Osteoblast (primary cell): Measurements from ENCODE around the gene C10orf71. TPM values are rescaled to one million over a fixed set of nuclear protein-coding genes. Genes with fewer than 3 reads are reported as not detected.

Experiments used
- DNase-seq: peaks from one replicate; pipeline ENCODE4 v3.0.0; 2011; ENCODE audit warnings: low spot score, mixed read lengths; ENCODE audit not compliant: insufficient read length; ENCODE audit errors: missing footprints
- H2AFZ ChIP-seq: 2 replicates; pipeline ENCODE4 v1.6.0; 2011; ENCODE audit warnings: mild to moderate bottlenecking, low read length
- H3K27ac ChIP-seq: 2 replicates; pipeline ENCODE4 v1.5.1; 2011; ENCODE audit warnings: mild to moderate bottlenecking, low read depth, low read length, moderate library complexity
- H3K27me3 ChIP-seq: 2 replicates; pipeline ENCODE4 v1.6.0; 2012; ENCODE audit warnings: mild to moderate bottlenecking, control low read depth, inconsistent platforms, low read length, moderate library complexity; ENCODE audit not compliant: insufficient read depth
- H3K36me3 ChIP-seq: 2 replicates; pipeline ENCODE4 v1.5.1; 2011; ENCODE audit warnings: mild to moderate bottlenecking, low read length, control low read depth, moderate library complexity; ENCODE audit not compliant: insufficient read depth
- H3K4me1 ChIP-seq: 2 replicates; pipeline ENCODE4 v1.5.1; 2011; ENCODE audit warnings: mild to moderate bottlenecking, low read length, control low read depth, moderate library complexity; ENCODE audit not compliant: insufficient read depth
- H3K4me2 ChIP-seq: 2 replicates; pipeline ENCODE4 v1.6.0; 2011; ENCODE audit warnings: mild to moderate bottlenecking, low read length; ENCODE audit not compliant: insufficient read depth
- H3K4me3 ChIP-seq: fragments of 200-600 bp; sonication (generic); 3 replicates; pipeline ENCODE4 v1.5.1; 2012; ENCODE audit warnings: mild to moderate bottlenecking, low read length, inconsistent platforms; ENCODE audit not compliant: insufficient read depth
- H3K79me2 ChIP-seq: 2 replicates; pipeline ENCODE4 v1.6.0; 2012; ENCODE audit warnings: mild to moderate bottlenecking, low read length, control low read depth, inconsistent platforms; ENCODE audit not compliant: insufficient read depth
- H3K9me3 ChIP-seq: 2 replicates; pipeline ENCODE4 v1.5.1; 2011; ENCODE audit warnings: low read depth, low read length, control low read depth
- H4K20me1 ChIP-seq: 2 replicates; pipeline ENCODE4 v1.6.0; 2012; ENCODE audit warnings: mild to moderate bottlenecking, low read length, control low read depth; ENCODE audit not compliant: insufficient read depth
- total RNA-seq: library from RNA; depleted of rRNA; stranded (reverse); fragments of >200 nt; gene quantifications from 2 replicates; pipeline ENCODE4 v1.2.3, GENCODE V29; 2012
- TF ChIP-seq, protein P1 (sequence below): IDR thresholded peaks from 2 replicates; pipeline ENCODE4 v1.5.1; 2011; ENCODE audit warnings: mild to moderate bottlenecking, low read depth, low read length, moderate library complexity; ENCODE audit errors: extremely low read depth

C10orf71 gene
- total RNA-seq, 1 donor = not detected

DNA sequence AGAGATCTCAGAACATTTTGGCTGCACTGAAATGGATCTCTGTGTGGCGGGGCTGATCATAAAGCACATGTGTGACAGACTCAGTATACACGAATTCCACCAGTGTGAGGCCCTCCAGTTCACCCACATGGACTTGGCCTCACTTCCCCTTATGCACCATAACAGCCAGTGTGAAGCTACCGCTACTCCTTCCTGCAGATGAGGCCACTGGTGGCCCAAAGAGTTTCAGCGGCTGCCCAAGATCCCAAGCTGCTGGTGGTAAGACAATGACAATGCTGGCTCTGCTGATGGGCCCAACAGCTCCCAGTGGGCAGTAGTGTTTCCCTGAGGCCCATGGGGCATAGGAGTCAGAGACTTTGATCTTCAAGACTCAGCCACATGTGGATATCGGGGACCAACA lies 21.0 kb upstream of the C10orf71 start:
- Histone ChIP-seq H3K36me3 (no peaks in the 10 kb centered on the region), H3K9me3 (no peaks in the 10 kb centered on the region), H3K4me2 (no peak overlapping the region), H4K20me1 (no peaks in the 10 kb centered on the region), H3K4me1 (peaks cover 15% of the 10 kb centered on the region), H3K27ac (no peak overlapping the region), H3K79me2 (no peaks in the 10 kb centered on the region), H2AFZ (no peak overlapping the region), H3K27me3 (no peaks in the 10 kb centered on the region), H3K4me3 (no peak overlapping the region)
- TF ChIP-seq, protein P1, sequence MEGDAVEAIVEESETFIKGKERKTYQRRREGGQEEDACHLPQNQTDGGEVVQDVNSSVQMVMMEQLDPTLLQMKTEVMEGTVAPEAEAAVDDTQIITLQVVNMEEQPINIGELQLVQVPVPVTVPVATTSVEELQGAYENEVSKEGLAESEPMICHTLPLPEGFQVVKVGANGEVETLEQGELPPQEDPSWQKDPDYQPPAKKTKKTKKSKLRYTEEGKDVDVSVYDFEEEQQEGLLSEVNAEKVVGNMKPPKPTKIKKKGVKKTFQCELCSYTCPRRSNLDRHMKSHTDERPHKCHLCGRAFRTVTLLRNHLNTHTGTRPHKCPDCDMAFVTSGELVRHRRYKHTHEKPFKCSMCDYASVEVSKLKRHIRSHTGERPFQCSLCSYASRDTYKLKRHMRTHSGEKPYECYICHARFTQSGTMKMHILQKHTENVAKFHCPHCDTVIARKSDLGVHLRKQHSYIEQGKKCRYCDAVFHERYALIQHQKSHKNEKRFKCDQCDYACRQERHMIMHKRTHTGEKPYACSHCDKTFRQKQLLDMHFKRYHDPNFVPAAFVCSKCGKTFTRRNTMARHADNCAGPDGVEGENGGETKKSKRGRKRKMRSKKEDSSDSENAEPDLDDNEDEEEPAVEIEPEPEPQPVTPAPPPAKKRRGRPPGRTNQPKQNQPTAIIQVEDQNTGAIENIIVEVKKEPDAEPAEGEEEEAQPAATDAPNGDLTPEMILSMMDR = no peak
- DNase-seq = no peak

DNA sequence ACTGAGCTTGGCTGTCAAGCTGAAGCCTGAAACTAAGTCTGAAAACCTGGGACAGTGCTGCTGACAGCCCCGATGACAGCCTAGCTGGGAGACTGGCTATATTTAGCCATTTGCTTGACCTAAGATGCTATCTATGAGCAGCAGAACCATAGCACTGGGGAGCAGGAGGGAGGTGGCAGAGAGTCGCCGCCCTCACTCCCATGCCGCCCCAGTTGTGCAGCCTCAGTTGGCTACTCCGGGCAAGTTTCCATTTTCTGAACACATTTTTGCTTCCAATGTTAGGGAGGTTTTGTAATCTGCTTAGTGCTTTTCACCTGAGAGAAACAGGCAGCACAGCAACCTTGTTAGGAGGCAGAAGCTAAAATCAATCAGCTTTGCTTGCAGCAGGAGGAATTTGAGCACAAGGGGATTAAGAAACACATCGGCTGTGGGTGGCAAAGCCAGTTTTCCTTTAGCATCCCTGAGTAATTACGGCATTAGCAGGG lies 20.4 kb upstream of the C10orf71 start:
- Histone ChIP-seq H3K27me3 (no peaks in the 10 kb centered on the region), H3K4me2 (no peak overlapping the region), H3K27ac (no peak overlapping the region), H3K79me2 (no peaks in the 10 kb centered on the region), H2AFZ (no peak overlapping the region), H3K9me3 (no peaks in the 10 kb centered on the region), H3K4me1 (peaks cover 9% of the 10 kb centered on the region), H3K4me3 (no peak overlapping the region), H3K36me3 (no peaks in the 10 kb centered on the region), H4K20me1 (no peaks in the 10 kb centered on the region)
- TF ChIP-seq, protein P1 = no peak
- DNase-seq = no peak

DNA sequence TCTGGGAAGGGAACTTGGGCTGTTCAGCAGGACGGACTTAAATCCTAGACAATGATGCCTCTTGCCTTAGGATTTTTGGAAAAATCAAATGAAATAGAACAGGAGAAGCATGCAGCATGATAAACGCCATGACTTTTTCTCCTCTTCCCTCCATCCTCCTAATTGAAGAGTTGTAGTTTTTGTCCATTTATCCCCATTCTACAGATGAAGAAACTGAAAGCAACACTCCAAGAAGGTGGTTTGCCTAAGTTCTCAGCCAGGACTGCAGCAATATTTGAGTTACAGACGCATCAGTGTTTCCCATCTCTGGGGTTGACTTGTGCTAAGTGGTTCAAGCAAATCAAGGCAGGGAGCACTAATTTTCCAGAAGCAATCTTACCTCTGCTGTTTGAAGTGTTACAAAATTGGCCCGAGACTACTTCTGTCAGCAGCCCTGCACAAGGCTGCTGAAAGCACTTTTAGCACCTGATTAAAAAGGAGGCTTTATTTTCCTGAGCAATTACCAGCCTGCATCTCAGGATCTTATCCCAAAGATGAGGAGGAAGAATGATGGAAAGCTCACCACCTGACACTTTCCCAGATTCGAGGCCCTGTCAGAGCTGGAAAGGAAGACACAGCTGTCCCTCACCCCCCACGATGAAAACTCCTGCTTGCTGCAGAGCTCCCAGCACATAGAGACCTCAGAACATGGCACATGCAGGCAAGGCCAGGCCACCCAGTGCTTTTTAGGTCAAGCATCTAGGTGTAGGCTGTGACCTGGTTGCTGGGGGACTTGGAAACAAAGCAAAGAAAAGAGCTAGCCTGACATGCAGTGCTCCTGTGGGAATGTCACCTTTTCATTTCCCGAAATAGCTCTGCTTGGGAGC lies 19.7 kb upstream of the C10orf71 start:
- H3K9me3 ChIP-seq = no peaks in the 10 kb centered on the region
- H3K4me3 ChIP-seq = no peak overlapping the region
- no peak for DNase-seq
- H3K27ac ChIP-seq = peak overlapping the region; percentile 43
- H3K4me1 ChIP-seq = peaks cover 8% of the 10 kb centered on the region
- H3K27me3 ChIP-seq = no peaks in the 10 kb centered on the region
- no peaks in the 10 kb centered on the region for H4K20me1 ChIP-seq
- no peaks in the 10 kb centered on the region for H3K79me2 ChIP-seq
- TF ChIP-seq, protein P1 = no peak
- H3K36me3 ChIP-seq = no peaks in the 10 kb centered on the region
- no peak overlapping the region for H2AFZ ChIP-seq
- H3K4me2 ChIP-seq = peak overlapping the region; percentile 21

DNA sequence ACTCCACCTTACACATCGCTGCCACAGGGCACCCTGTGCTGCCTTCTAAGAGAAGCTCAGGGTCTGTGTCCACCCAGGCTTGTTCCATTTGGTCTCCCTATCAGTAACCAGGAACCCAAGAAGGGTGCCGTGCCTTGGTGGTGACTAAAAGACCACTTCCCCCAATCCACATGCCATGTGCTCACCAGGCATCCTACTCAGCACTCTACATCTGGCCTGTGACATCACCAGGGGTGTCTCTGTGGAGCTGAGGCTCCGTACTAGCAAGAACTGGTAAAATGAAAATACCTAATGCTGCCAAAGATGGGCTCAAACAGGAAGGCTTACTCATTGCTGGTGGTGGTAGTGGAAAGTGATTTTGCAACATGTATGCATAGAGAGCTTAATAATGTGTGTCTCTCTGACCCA lies 19.0 kb upstream of the C10orf71 start:
- Histone ChIP-seq H3K79me2 (no peaks in the 10 kb centered on the region), H3K9me3 (no peaks in the 10 kb centered on the region), H2AFZ (no peak overlapping the region), H3K36me3 (no peaks in the 10 kb centered on the region), H3K4me2 (peak overlapping the region; percentile 21), H4K20me1 (no peaks in the 10 kb centered on the region), H3K27ac (peak overlapping the region; percentile 43), H3K4me3 (no peak overlapping the region), H3K4me1 (peaks cover 8% of the 10 kb centered on the region), H3K27me3 (no peaks in the 10 kb centered on the region)
- TF ChIP-seq, protein P1 = no peak
- peak; percentile 90 for DNase-seq
